CD14-positive monocyte (primary cell): ENCODE data around the gene TMA7B. TPM values are rescaled to one million over a fixed set of nuclear protein-coding genes. Genes with fewer than 3 reads are reported as not detected.

ENCODE experiments used
- DNase-seq, 3 donors: peaks; one replicate each; pipeline ENCODE4 v3.0.0-alpha.2; 2011 to 2022
- H2AFZ ChIP-seq: 2 replicates; pipeline ENCODE4 v1.6.0; 2012; ENCODE audit warnings: mild to moderate bottlenecking, low read depth, low read length, inconsistent platforms; ENCODE audit not compliant: insufficient read depth, poor library complexity, severe bottlenecking
- H3K27ac ChIP-seq, 2 donors: 1 replicate in 1 of 2; 2 replicates in 1 of 2; pipeline ENCODE4 v1.5.1; 2012 to 2013; ENCODE audit warnings: low read length in 2 of 2, control low read depth in 1 of 2, inconsistent platforms in 1 of 2, low read depth in 1 of 2, mild to moderate bottlenecking in 1 of 2
- H3K27me3 ChIP-seq, 2 donors: one replicate each; pipeline versions ENCODE4 v1.6.0 to v1.6.1; 2011 to 2013; ENCODE audit warnings: low read length in 2 of 2; ENCODE audit not compliant: control insufficient read depth in 2 of 2, insufficient read depth in 2 of 2
- H3K36me3 ChIP-seq, 2 donors: replicated peaks in 1 of 2; 1 replicate in 1 of 2; 2 replicates in 1 of 2; pipeline versions ENCODE4 v1.5.1 to v1.6.1; 2012 to 2013; ENCODE audit warnings: low read length in 2 of 2, control low read depth in 1 of 2, inconsistent platforms in 1 of 2, mild to moderate bottlenecking in 1 of 2; ENCODE audit not compliant: insufficient read depth in 2 of 2, control insufficient read depth in 1 of 2
- H3K4me1 ChIP-seq, 2 donors: 1 replicate in 1 of 2; 2 replicates in 1 of 2; pipeline versions ENCODE4 v1.5.1 to v1.6.1; 2012 to 2013; ENCODE audit warnings: low read length in 2 of 2, control low read depth in 1 of 2, inconsistent platforms in 1 of 2, mild to moderate bottlenecking in 1 of 2, moderate library complexity in 1 of 2; ENCODE audit not compliant: insufficient read depth in 2 of 2, control insufficient read depth in 1 of 2
- H3K4me2 ChIP-seq: replicated peaks from 2 replicates; pipeline ENCODE3; 2012; ENCODE audit warnings: low read length, moderate library complexity, mild to moderate bottlenecking; ENCODE audit not compliant: poor library complexity, severe bottlenecking; ENCODE audit errors: extremely low read depth
- H3K4me3 ChIP-seq, 3 experiments: fragments of 200-600 bp in 1 of 3; sonication (generic) in 1 of 3; replicated peaks in 1 of 3; 1 replicate in 2 of 3; 2 replicates in 1 of 3; pipeline ENCODE4 v1.5.1; 2011 to 2013; ENCODE audit warnings: low read length in 3 of 3, mild to moderate bottlenecking in 3 of 3, control low read depth in 2 of 3, low read depth in 2 of 3, inconsistent platforms in 1 of 3, moderate library complexity in 1 of 3
- H3K79me2 ChIP-seq: 2 replicates; pipeline ENCODE4 v1.6.0; 2012; ENCODE audit warnings: mild to moderate bottlenecking, control low read depth, inconsistent platforms, low read length, moderate library complexity; ENCODE audit not compliant: insufficient read depth
- H3K9ac ChIP-seq: 2 replicates; pipeline ENCODE4 v1.6.0; 2017; ENCODE audit warnings: low read length, mild to moderate bottlenecking; ENCODE audit not compliant: insufficient read depth, poor library complexity, severe bottlenecking
- H3K9me3 ChIP-seq, 2 donors: replicated peaks in 1 of 2; 1 replicate in 1 of 2; 2 replicates in 1 of 2; pipeline versions ENCODE4 v1.5.1 to v1.6.1; 2012 to 2013; ENCODE audit warnings: low read length in 2 of 2, control low read depth in 1 of 2; ENCODE audit not compliant: control insufficient read depth in 1 of 2, insufficient read depth in 1 of 2
- H4K20me1 ChIP-seq: 2 replicates; pipeline ENCODE4 v1.6.0; 2012; ENCODE audit warnings: mild to moderate bottlenecking, low read length, control low read depth, moderate library complexity; ENCODE audit not compliant: insufficient read depth
- H3K27ac Mint-ChIP-seq, 7 donors: one replicate each; pipeline ENCODE4 v1.8.0; 2020; ENCODE audit warnings: mild to moderate bottlenecking in 7 of 7, mixed read lengths in 7 of 7, moderate library complexity in 6 of 7, inconsistent platforms in 2 of 7
- H3K27me3 Mint-ChIP-seq, 3 donors: one replicate each; pipeline ENCODE4 v1.8.0; 2021 to 2022; ENCODE audit warnings: low read depth in 3 of 3, mild to moderate bottlenecking in 3 of 3, mixed read lengths in 3 of 3, moderate library complexity in 3 of 3, inconsistent platforms in 1 of 3
- H3K36me3 Mint-ChIP-seq, 2 donors: one replicate each; pipeline ENCODE4 v1.8.0; 2020; ENCODE audit warnings: mixed read lengths in 2 of 2, inconsistent platforms in 1 of 2, mild to moderate bottlenecking in 1 of 2
- H3K4me1 Mint-ChIP-seq: one replicate; pipeline ENCODE4 v1.8.0; 2020; ENCODE audit warnings: mild to moderate bottlenecking, mixed read lengths
- H3K4me3 Mint-ChIP-seq, 2 donors: one replicate each; pipeline ENCODE4 v1.8.0; 2020; ENCODE audit warnings: mild to moderate bottlenecking in 2 of 2, mixed read lengths in 2 of 2, moderate library complexity in 1 of 2
- H3K9me3 Mint-ChIP-seq, 7 donors: one replicate each; pipeline ENCODE4 v1.8.0; 2020 to 2022; ENCODE audit warnings: mixed read lengths in 7 of 7, mild to moderate bottlenecking in 6 of 7, moderate library complexity in 6 of 7, inconsistent platforms in 2 of 7
- CTCF ChIP-seq: fragments of 200-600 bp; IDR thresholded peaks from one replicate; pipeline ENCODE4 v1.8.0; 2022; ENCODE audit warnings: antibody characterized with exemption, mild to moderate bottlenecking
- WGBS: methylation state at CpG from one replicate; pipeline ENCODE4 v1.1.5; 2013; ENCODE audit warnings: missing lambda C conversion rate; ENCODE audit not compliant: insufficient coverage; 5-methylcytosine and 5-hydroxymethylcytosine counted together
- intact Hi-C, 2 donors: fragments of 100-400 bp; cut with micrococcal nuclease; formaldehyde crosslinking; loops; one replicate each; pipeline versions ENCODE4 v1.15.0 to v1.15.1; 2023
- polyA plus RNA-seq, 3 donors: library from polyadenylated mRNA; depleted of rRNA in 1 of 3; unstranded in 2 of 3; stranded (reverse) in 1 of 3; fragments of 300-500 nt in 2 of 3; fragments of >200 nt in 1 of 3; fragmentation: Illumina TruSeq in 2 of 3; gene quantifications; 1 replicate in 2 of 3; 2 replicates in 1 of 3; pipeline ENCODE4 v1.2.3, GENCODE V29; 2012 to 2021

Gene TMA7B
- polyA plus RNA-seq, 3 donors = 0.13 TPM; not detected in 2

- H3K4me3 ChIP-seq = no peak overlapping the region
- no peaks in the 10 kb centered on the region for H3K36me3 ChIP-seq
- Mint-ChIP-seq H3K27me3 (peaks cover 44 to 62% (median 51%) of the 10 kb centered on the region in 3 donors), H3K9me3 (peaks cover 0 to 2% (median 0%) of the 10 kb centered on the region in 7 donors), H3K4me1 (no peaks in the 10 kb centered on the region), H3K27ac (peak overlapping the region in 1 of 7 donors; percentile 8), H3K4me3 (peak overlapping the region in 1 of 2 donors; percentile 5), H3K36me3 (no peaks in the 10 kb centered on the region)
- no peaks in the 10 kb centered on the region for H3K79me2 ChIP-seq
- H3K27me3 ChIP-seq = peaks cover 11 to 36% of the 10 kb centered on the region in 2 donors
- no peaks in the 10 kb centered on the region for H4K20me1 ChIP-seq
- no peak for TF ChIP-seq CTCF
- intact Hi-C loops = no loop called here
- H3K4me2 ChIP-seq = no peak overlapping the region
- no peak overlapping the region for H3K9ac ChIP-seq
- no peaks in the 10 kb centered on the region for H3K4me1 ChIP-seq
- H3K9me3 ChIP-seq = no peaks in the 10 kb centered on the region
- WGBS = 79% methylated on average over 7 of the region's 10 CpGs
- H2AFZ ChIP-seq = no peak overlapping the region
- DNase-seq = no peak
- H3K27ac ChIP-seq = no peak overlapping the region
Observed at GRCh38 chr22:39988386-39989114, 28.4 kb downstream of the TMA7B start.

GRCh38 chr22:39989633-39990032, 29.4 kb downstream of the TMA7B start:
- Histone ChIP-seq H2AFZ (no peak overlapping the region), H4K20me1 (no peaks in the 10 kb centered on the region), H3K4me1 (peaks cover 4 to 7% of the 10 kb centered on the region in 2 donors), H3K4me3 (no peak overlapping the region), H3K79me2 (no peaks in the 10 kb centered on the region), H3K4me2 (no peak overlapping the region), H3K27me3 (peaks cover 21 to 44% of the 10 kb centered on the region in 2 donors), H3K9me3 (no peaks in the 10 kb centered on the region), H3K9ac (no peak overlapping the region), H3K27ac (no peak overlapping the region), H3K36me3 (no peaks in the 10 kb centered on the region)
- H3K27me3 Mint-ChIP-seq = peaks cover 48 to 65% (median 56%) of the 10 kb centered on the region in 3 donors
- H3K4me1 Mint-ChIP-seq = peaks cover 7% of the 10 kb centered on the region
- intact Hi-C loops = loop anchor here in 1 of 2 donors (10.0 kb wide), 1 partner anchor 55 kb away; no protein-coding TSS in a partner anchor
- no peak overlapping the region for H3K27ac Mint-ChIP-seq
- no peak for TF ChIP-seq CTCF
- H3K9me3 Mint-ChIP-seq = peaks cover 0 to 7% (median 0%) of the 10 kb centered on the region in 7 donors
- no peak for DNase-seq
- no peak overlapping the region for H3K4me3 Mint-ChIP-seq
- 90% methylated on average over 7 of the region's 7 CpGs for WGBS
- peaks cover 0 to 5% of the 10 kb centered on the region in 2 donors for H3K36me3 Mint-ChIP-seq
